Measurements from ENCODE around the gene POU5F1.
A peak's percentile ranks its signal among the peaks of the same experiment; 100 is the strongest.

Gene POU5F1

GRCh38 chr6:31154436-31154835 lies 16.0 kb downstream of the POU5F1 start:
- Histone ChIP-seq H3K27ac (ENCODE audit: low read depth, low read length, severe bottlenecking) (no peak overlapping the region), H3K9me3 (ENCODE audit: control insufficient read depth, low read length) (no peaks in the 10 kb centered on the region), H3K36me3 (ENCODE audit: control insufficient read depth, insufficient read depth, low read length) (peaks cover 42% of the 10 kb centered on the region), H3K4me1 (ENCODE audit: control insufficient read depth, insufficient read depth, low read length, poor library complexity, severe bottlenecking) (peaks cover 5% of the 10 kb centered on the region), H3K4me3 (ENCODE audit: extremely low read depth, insufficient read depth, low read length, poor library complexity, severe bottlenecking) (no peak overlapping the region)
- WGBS, 2 experiments (ENCODE audit: insufficient coverage in 2 of 2): 94 to 95% methylated on average over 15 of the region's 15 CpGs

- Histone ChIP-seq H3K9me3 (ENCODE audit: control insufficient read depth, low read length) (no peaks in the 10 kb centered on the region), H3K4me1 (ENCODE audit: control insufficient read depth, insufficient read depth, low read length, poor library complexity, severe bottlenecking) (peaks cover 5% of the 10 kb centered on the region), H3K36me3 (ENCODE audit: control insufficient read depth, insufficient read depth, low read length) (peaks cover 48% of the 10 kb centered on the region), H3K27ac (ENCODE audit: low read depth, low read length, severe bottlenecking) (no peak overlapping the region), H3K4me3 (ENCODE audit: extremely low read depth, insufficient read depth, low read length, poor library complexity, severe bottlenecking) (no peak overlapping the region)
- WGBS, 2 experiments (ENCODE audit: insufficient coverage in 2 of 2): 83 to 93% methylated on average over 3 to 7 of the region's 7 CpGs
Observed at GRCh38 chr6:31152781-31153180, 17.7 kb downstream of the POU5F1 start.

- H3K27ac ChIP-seq (ENCODE audit: low read depth, low read length, severe bottlenecking): no peak overlapping the region
- H3K36me3 ChIP-seq (ENCODE audit: control insufficient read depth, insufficient read depth, low read length): peaks cover 39% of the 10 kb centered on the region
- no peaks in the 10 kb centered on the region for H3K9me3 ChIP-seq (ENCODE audit: control insufficient read depth, low read length)
- no peaks in the 10 kb centered on the region for H3K4me1 ChIP-seq (ENCODE audit: control insufficient read depth, insufficient read depth, low read length, poor library complexity, severe bottlenecking)
- H3K4me3 ChIP-seq (ENCODE audit: extremely low read depth, insufficient read depth, low read length, poor library complexity, severe bottlenecking): no peak overlapping the region
- 96 to 100% methylated on average over 5 to 6 of the region's 6 CpGs for WGBS, 2 experiments (ENCODE audit: insufficient coverage in 2 of 2)
Observed at GRCh38 chr6:31149827-31150447, 20.5 kb downstream of the POU5F1 start.

- H3K4me3 ChIP-seq (ENCODE audit: extremely low read depth, insufficient read depth, low read length, poor library complexity, severe bottlenecking): no peak overlapping the region
- H3K9me3 ChIP-seq (ENCODE audit: control insufficient read depth, low read length): no peaks in the 10 kb centered on the region
- 97 to 98% methylated on average over 9 to 10 of the region's 10 CpGs for WGBS, 2 experiments (ENCODE audit: insufficient coverage in 2 of 2)
- peaks cover 19% of the 10 kb centered on the region for H3K4me1 ChIP-seq (ENCODE audit: control insufficient read depth, insufficient read depth, low read length, poor library complexity, severe bottlenecking)
- peaks cover 31% of the 10 kb centered on the region for H3K36me3 ChIP-seq (ENCODE audit: control insufficient read depth, insufficient read depth, low read length)
- H3K27ac ChIP-seq (ENCODE audit: low read depth, low read length, severe bottlenecking): no peak overlapping the region
Observed at GRCh38 chr6:31145386-31145785, 25.1 kb downstream of the POU5F1 start.

- Histone ChIP-seq H3K9me3 (ENCODE audit: control insufficient read depth, low read length) (no peaks in the 10 kb centered on the region), H3K4me1 (ENCODE audit: control insufficient read depth, insufficient read depth, low read length, poor library complexity, severe bottlenecking) (peaks cover 20% of the 10 kb centered on the region), H3K27ac (ENCODE audit: low read depth, low read length, severe bottlenecking) (no peak overlapping the region), H3K4me3 (ENCODE audit: extremely low read depth, insufficient read depth, low read length, poor library complexity, severe bottlenecking) (no peak overlapping the region), H3K36me3 (ENCODE audit: control insufficient read depth, insufficient read depth, low read length) (peaks cover 27% of the 10 kb centered on the region)
- 91 to 100% methylated on average over 2 to 11 of the region's 11 CpGs for WGBS, 2 experiments (ENCODE audit: insufficient coverage in 2 of 2)
Observed at GRCh38 chr6:31144970-31145340, 25.5 kb downstream of the POU5F1 start.

GRCh38 chr6:31144296-31144969 lies 26.0 kb downstream of the POU5F1 start:
- Histone ChIP-seq H3K36me3 (ENCODE audit: control insufficient read depth, insufficient read depth, low read length) (peaks cover 21% of the 10 kb centered on the region), H3K4me1 (ENCODE audit: control insufficient read depth, insufficient read depth, low read length, poor library complexity, severe bottlenecking) (peaks cover 23% of the 10 kb centered on the region), H3K4me3 (ENCODE audit: extremely low read depth, insufficient read depth, low read length, poor library complexity, severe bottlenecking) (no peak overlapping the region), H3K9me3 (ENCODE audit: control insufficient read depth, low read length) (no peaks in the 10 kb centered on the region), H3K27ac (ENCODE audit: low read depth, low read length, severe bottlenecking) (no peak overlapping the region)
- WGBS, 2 experiments (ENCODE audit: insufficient coverage in 2 of 2): 93 to 96% methylated on average over 16 to 18 of the region's 18 CpGs

GRCh38 chr6:31143148-31143547 lies 27.3 kb downstream of the POU5F1 start:
- 21 to 23% methylated on average over 8 to 9 of the region's 11 CpGs for WGBS, 2 experiments (ENCODE audit: insufficient coverage in 2 of 2)
- H3K4me1 ChIP-seq (ENCODE audit: control insufficient read depth, insufficient read depth, low read length, poor library complexity, severe bottlenecking): peaks cover 23% of the 10 kb centered on the region
- H3K4me3 ChIP-seq (ENCODE audit: extremely low read depth, insufficient read depth, low read length, poor library complexity, severe bottlenecking): no peak overlapping the region
- H3K36me3 ChIP-seq (ENCODE audit: control insufficient read depth, insufficient read depth, low read length): peaks cover 18% of the 10 kb centered on the region
- H3K27ac ChIP-seq (ENCODE audit: low read depth, low read length, severe bottlenecking): peak overlapping the region; percentile 51
- no peaks in the 10 kb centered on the region for H3K9me3 ChIP-seq (ENCODE audit: control insufficient read depth, low read length)

- 54 to 60% methylated on average over 2 of the region's 2 CpGs for WGBS, 2 experiments (ENCODE audit: insufficient coverage in 2 of 2)
- Histone ChIP-seq H3K4me3 (ENCODE audit: extremely low read depth, insufficient read depth, low read length, poor library complexity, severe bottlenecking) (no peak overlapping the region), H3K9me3 (ENCODE audit: control insufficient read depth, low read length) (no peaks in the 10 kb centered on the region), H3K4me1 (ENCODE audit: control insufficient read depth, insufficient read depth, low read length, poor library complexity, severe bottlenecking) (peaks cover 23% of the 10 kb centered on the region), H3K36me3 (ENCODE audit: control insufficient read depth, insufficient read depth, low read length) (peaks cover 16% of the 10 kb centered on the region), H3K27ac (ENCODE audit: low read depth, low read length, severe bottlenecking) (peak overlapping the region; percentile 13)
Observed at GRCh38 chr6:31142361-31142761, 28.1 kb downstream of the POU5F1 start.

GRCh38 chr6:31140643-31141042 lies 29.8 kb downstream of the POU5F1 start:
- Histone ChIP-seq H3K4me1 (ENCODE audit: control insufficient read depth, insufficient read depth, low read length, poor library complexity, severe bottlenecking) (peaks cover 23% of the 10 kb centered on the region), H3K4me3 (ENCODE audit: extremely low read depth, insufficient read depth, low read length, poor library complexity, severe bottlenecking) (no peak overlapping the region), H3K9me3 (ENCODE audit: control insufficient read depth, low read length) (no peaks in the 10 kb centered on the region), H3K27ac (ENCODE audit: low read depth, low read length, severe bottlenecking) (no peak overlapping the region), H3K36me3 (ENCODE audit: control insufficient read depth, insufficient read depth, low read length) (peaks cover 12% of the 10 kb centered on the region)
- WGBS, 2 experiments (ENCODE audit: insufficient coverage in 2 of 2): 88 to 93% methylated on average over 14 to 15 of the region's 15 CpGs

GRCh38 chr6:31139599-31139998 lies 30.9 kb downstream of the POU5F1 start:
- H3K27ac ChIP-seq (ENCODE audit: low read depth, low read length, severe bottlenecking): no peak overlapping the region
- WGBS, 2 experiments (ENCODE audit: insufficient coverage in 2 of 2): 26 to 28% methylated on average over 4 of the region's 4 CpGs
- H3K4me3 ChIP-seq (ENCODE audit: extremely low read depth, insufficient read depth, low read length, poor library complexity, severe bottlenecking): no peak overlapping the region
- no peaks in the 10 kb centered on the region for H3K9me3 ChIP-seq (ENCODE audit: control insufficient read depth, low read length)
- H3K4me1 ChIP-seq (ENCODE audit: control insufficient read depth, insufficient read depth, low read length, poor library complexity, severe bottlenecking): peaks cover 23% of the 10 kb centered on the region
- peaks cover 5% of the 10 kb centered on the region for H3K36me3 ChIP-seq (ENCODE audit: control insufficient read depth, insufficient read depth, low read length)

- H3K4me3 ChIP-seq (ENCODE audit: extremely low read depth, insufficient read depth, low read length, poor library complexity, severe bottlenecking): no peak within 1 kb of the TSS
- H3K9me3 ChIP-seq (ENCODE audit: control insufficient read depth, low read length): no peaks in the 10 kb centered on the region
Observed at GRCh38 chr6:31138982-31139381, 31.5 kb downstream of the POU5F1 start, which contains the start of gene PSORS1C2. Gene PSORS1C2, minus strand, starts transcription at chr6:31139066. Its CDS starts 40 bp downstream, at chr6:31139026.

More at GRCh38 chr6:31138982-31139381, 31.5 kb downstream of the POU5F1 start, which contains the start of gene PSORS1C2:
- WGBS, 2 experiments (ENCODE audit: insufficient coverage in 2 of 2): 90 to 100% methylated on average over 1 to 4 of the region's 4 CpGs
- peaks cover 23% of the 10 kb centered on the region for H3K4me1 ChIP-seq (ENCODE audit: control insufficient read depth, insufficient read depth, low read length, poor library complexity, severe bottlenecking)
- H3K27ac ChIP-seq (ENCODE audit: low read depth, low read length, severe bottlenecking): no peak within 1 kb of the TSS
- H3K36me3 ChIP-seq (ENCODE audit: control insufficient read depth, insufficient read depth, low read length): no peaks in the 10 kb centered on the region

All from mesodermal cell (in vitro differentiated cells).